ENCODE data around the gene LHX2.

LHX2 gene

GRCh38 chr9:124077915-124078572 lies 66.5 kb downstream of the LHX2 start:
- H3K27ac ChIP-seq (ENCODE audit: low read length): no peak overlapping the region
- H3K9me3 ChIP-seq (replicated peaks; ENCODE audit: insufficient read depth, low read length): no peaks in the 10 kb centered on the region
- H3F3A ChIP-seq (ENCODE audit: insufficient read depth, low read length): no peaks in the 10 kb centered on the region
- no peaks in the 10 kb centered on the region for H3K79me2 ChIP-seq (ENCODE audit: low read length)
- H3K4me2 ChIP-seq (ENCODE audit: low read depth, low read length): no peak overlapping the region
- H3K4me1 ChIP-seq (ENCODE audit: low read length): no peaks in the 10 kb centered on the region
- no peaks in the 10 kb centered on the region for H3K27me3 ChIP-seq (replicated peaks; ENCODE audit: insufficient read depth, low read length)
- no peaks in the 10 kb centered on the region for H3K9me2 ChIP-seq (replicated peaks; ENCODE audit: insufficient read depth, low read length)
- no peak overlapping the region for H2AFZ ChIP-seq (ENCODE audit: low read length)
- no peak overlapping the region for H3K4me3 ChIP-seq (ENCODE audit: low read length)
- TF ChIP-seq EZH2phosphoT487 (IDR thresholded peaks at IDR 0.05; ENCODE audit: low read length) (no peak), EZH2 (optimal IDR thresholded peaks at IDR 0.05; ENCODE audit: low read depth, low read length) (no peak)
- TF ChIP-seq, protein P1, sequence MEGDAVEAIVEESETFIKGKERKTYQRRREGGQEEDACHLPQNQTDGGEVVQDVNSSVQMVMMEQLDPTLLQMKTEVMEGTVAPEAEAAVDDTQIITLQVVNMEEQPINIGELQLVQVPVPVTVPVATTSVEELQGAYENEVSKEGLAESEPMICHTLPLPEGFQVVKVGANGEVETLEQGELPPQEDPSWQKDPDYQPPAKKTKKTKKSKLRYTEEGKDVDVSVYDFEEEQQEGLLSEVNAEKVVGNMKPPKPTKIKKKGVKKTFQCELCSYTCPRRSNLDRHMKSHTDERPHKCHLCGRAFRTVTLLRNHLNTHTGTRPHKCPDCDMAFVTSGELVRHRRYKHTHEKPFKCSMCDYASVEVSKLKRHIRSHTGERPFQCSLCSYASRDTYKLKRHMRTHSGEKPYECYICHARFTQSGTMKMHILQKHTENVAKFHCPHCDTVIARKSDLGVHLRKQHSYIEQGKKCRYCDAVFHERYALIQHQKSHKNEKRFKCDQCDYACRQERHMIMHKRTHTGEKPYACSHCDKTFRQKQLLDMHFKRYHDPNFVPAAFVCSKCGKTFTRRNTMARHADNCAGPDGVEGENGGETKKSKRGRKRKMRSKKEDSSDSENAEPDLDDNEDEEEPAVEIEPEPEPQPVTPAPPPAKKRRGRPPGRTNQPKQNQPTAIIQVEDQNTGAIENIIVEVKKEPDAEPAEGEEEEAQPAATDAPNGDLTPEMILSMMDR (IDR thresholded peaks at IDR 0.05; ENCODE audit: low read length): no peak
- H3K36me3 ChIP-seq (replicated peaks; ENCODE audit: insufficient read depth, low read length): no peaks in the 10 kb centered on the region
- no peak for DNase-seq
- no peaks in the 10 kb centered on the region for H4K20me1 ChIP-seq (ENCODE audit: insufficient read depth, low read length)
- H3K9ac ChIP-seq (ENCODE audit: low read length): no peak overlapping the region

DNA sequence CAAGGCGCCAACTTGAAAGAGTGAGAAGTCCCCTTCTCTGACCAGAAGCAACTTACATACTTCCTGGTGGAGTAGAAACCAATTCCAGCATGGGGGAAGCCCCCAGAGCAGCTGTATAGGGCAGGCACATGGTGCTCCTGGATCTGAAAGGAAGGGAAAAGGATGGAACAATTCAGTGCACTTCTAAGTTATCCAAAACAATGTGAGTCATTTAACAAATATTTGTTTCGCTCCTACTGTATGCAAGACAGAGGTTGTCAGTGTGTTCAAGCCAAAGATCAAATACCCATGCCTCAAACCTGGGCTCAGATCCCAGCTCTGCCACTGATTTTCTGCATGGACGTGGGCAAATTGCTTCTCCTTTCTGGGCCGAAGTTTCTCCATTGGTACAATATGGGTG lies 67.1 kb downstream of the LHX2 start:
- no peaks in the 10 kb centered on the region for H3K9me3 ChIP-seq (replicated peaks; ENCODE audit: insufficient read depth, low read length)
- no peak overlapping the region for H3K27ac ChIP-seq (ENCODE audit: low read length)
- H3K4me3 ChIP-seq (ENCODE audit: low read length): no peak overlapping the region
- H2AFZ ChIP-seq (ENCODE audit: low read length): no peak overlapping the region
- H3K36me3 ChIP-seq (replicated peaks; ENCODE audit: insufficient read depth, low read length): no peaks in the 10 kb centered on the region
- no peaks in the 10 kb centered on the region for H4K20me1 ChIP-seq (ENCODE audit: insufficient read depth, low read length)
- H3K4me1 ChIP-seq (ENCODE audit: low read length): no peaks in the 10 kb centered on the region
- TF ChIP-seq, protein P1 (IDR thresholded peaks at IDR 0.05; ENCODE audit: low read length): no peak
- TF ChIP-seq EZH2 (optimal IDR thresholded peaks at IDR 0.05; ENCODE audit: low read depth, low read length) (no peak), EZH2phosphoT487 (IDR thresholded peaks at IDR 0.05; ENCODE audit: low read length) (no peak)
- H3K9me2 ChIP-seq (replicated peaks; ENCODE audit: insufficient read depth, low read length): no peaks in the 10 kb centered on the region
- no peaks in the 10 kb centered on the region for H3K79me2 ChIP-seq (ENCODE audit: low read length)
- no peak overlapping the region for H3K4me2 ChIP-seq (ENCODE audit: low read depth, low read length)
- H3K9ac ChIP-seq (ENCODE audit: low read length): no peak overlapping the region
- no peak for DNase-seq
- no peaks in the 10 kb centered on the region for H3F3A ChIP-seq (ENCODE audit: insufficient read depth, low read length)
- no peaks in the 10 kb centered on the region for H3K27me3 ChIP-seq (replicated peaks; ENCODE audit: insufficient read depth, low read length)

DNA sequence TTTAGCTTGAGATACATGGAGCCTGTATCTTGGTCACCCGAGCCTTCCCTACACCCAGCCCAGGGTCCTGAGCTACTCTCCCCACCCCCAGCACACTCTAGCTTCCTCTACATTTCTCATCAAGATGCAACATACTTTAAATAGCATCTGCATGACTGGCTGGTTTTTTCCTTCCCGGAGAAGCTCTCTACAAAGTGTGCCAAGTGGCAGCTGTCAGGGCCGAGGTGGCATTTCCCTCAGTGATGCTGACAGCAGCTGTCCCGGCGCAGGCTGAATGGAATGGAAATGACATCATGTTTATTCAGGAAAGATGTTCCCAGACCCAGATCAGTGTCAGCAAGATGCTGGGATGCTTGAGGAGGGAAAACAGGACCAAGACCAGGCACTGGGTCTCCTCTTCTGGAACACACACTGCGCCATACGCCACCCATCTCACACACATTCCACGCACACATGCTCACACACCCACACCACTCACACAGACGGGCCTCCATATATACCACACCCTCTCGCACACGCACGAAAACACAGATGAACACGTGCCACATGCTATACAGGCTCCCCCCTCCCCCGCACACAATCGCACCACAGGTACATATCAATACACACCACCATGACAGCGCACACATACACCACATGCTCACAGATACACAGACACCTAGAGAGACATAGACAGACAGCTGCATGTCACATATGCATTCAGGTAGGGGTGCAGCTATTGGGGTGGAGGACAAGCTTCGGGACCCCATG lies 67.8 kb downstream of the LHX2 start:
- H3K27ac ChIP-seq (ENCODE audit: low read length): no peak overlapping the region
- no peak overlapping the region for H3K4me2 ChIP-seq (ENCODE audit: low read depth, low read length)

More for the DNA sequence above, 67.8 kb downstream of the LHX2 start:
- H3F3A ChIP-seq (ENCODE audit: insufficient read depth, low read length): no peaks in the 10 kb centered on the region
- H3K4me1 ChIP-seq (ENCODE audit: low read length): no peaks in the 10 kb centered on the region
- no peak overlapping the region for H3K9ac ChIP-seq (ENCODE audit: low read length)
- no peaks in the 10 kb centered on the region for H4K20me1 ChIP-seq (ENCODE audit: insufficient read depth, low read length)
- DNase-seq: no peak
- no peaks in the 10 kb centered on the region for H3K36me3 ChIP-seq (replicated peaks; ENCODE audit: insufficient read depth, low read length)
- H2AFZ ChIP-seq (ENCODE audit: low read length): no peak overlapping the region
- no peaks in the 10 kb centered on the region for H3K27me3 ChIP-seq (replicated peaks; ENCODE audit: insufficient read depth, low read length)
- no peaks in the 10 kb centered on the region for H3K9me3 ChIP-seq (replicated peaks; ENCODE audit: insufficient read depth, low read length)
- H3K79me2 ChIP-seq (ENCODE audit: low read length): no peaks in the 10 kb centered on the region
- TF ChIP-seq EZH2phosphoT487 (IDR thresholded peaks at IDR 0.05; ENCODE audit: low read length): no peak
- TF ChIP-seq, protein P1 (IDR thresholded peaks at IDR 0.05; ENCODE audit: low read length): no peak
- TF ChIP-seq EZH2 (optimal IDR thresholded peaks at IDR 0.05; ENCODE audit: low read depth, low read length): no peak
- no peak overlapping the region for H3K4me3 ChIP-seq (ENCODE audit: low read length)
- no peaks in the 10 kb centered on the region for H3K9me2 ChIP-seq (replicated peaks; ENCODE audit: insufficient read depth, low read length)
